Cardiac muscle cell (in vitro differentiated cells and primary cell): ENCODE results near the gene SAFB. TPM values are rescaled to one million over a fixed set of nuclear protein-coding genes. Genes with fewer than 3 reads are reported as not detected.

Source experiments
- DNase-seq, 2 donors: peaks; one replicate each; pipeline versions ENCODE4 v3.0.0 to v3.0.0-alpha.2; 2010 to 2017; ENCODE audit warnings: low read depth in 1 of 2, low spot score in 1 of 2
- H3K27ac ChIP-seq: fragments of 200-600 bp; sonication (generic); 2 replicates; pipeline ENCODE4 v1.5.1; 2016
- H3K27me3 ChIP-seq: fragments of 200-600 bp; sonication (generic); 2 replicates; pipeline ENCODE4 v1.6.0; 2016; ENCODE audit warnings: control low read depth
- H3K36me3 ChIP-seq: fragments of 200-600 bp; sonication (generic); 2 replicates; pipeline ENCODE4 v1.5.1; 2016; ENCODE audit warnings: control low read depth
- H3K4me1 ChIP-seq: fragments of 200-600 bp; sonication (generic); 2 replicates; pipeline ENCODE4 v1.8.1; 2017; ENCODE audit warnings: low read depth, mild to moderate bottlenecking, mixed run types
- H3K4me3 ChIP-seq: fragments of 200-600 bp; sonication (generic); 2 replicates; pipeline ENCODE4 v1.5.1; 2016; ENCODE audit warnings: mild to moderate bottlenecking
- H3K9me3 ChIP-seq: fragments of 200-600 bp; sonication (generic); 2 replicates; pipeline ENCODE4 v1.5.1; 2017; ENCODE audit warnings: low read depth, mild to moderate bottlenecking, control low read depth
- polyA plus RNA-seq: library from polyadenylated mRNA; unstranded; fragments of >200 nt; fragmentation: Nextera tagmentation; extraction: Ambion mirVana; gene quantifications from 2 replicates; pipeline ENCODE4 v1.2.1, GENCODE V29; 2016
- total RNA-seq: library from RNA; depleted of rRNA; stranded (reverse); fragments of >200 nt; gene quantifications from 2 replicates; pipeline ENCODE4 v1.2.3, GENCODE V29; 2016
- TF ChIP-seq, protein P1 (sequence below): IDR thresholded peaks from 2 replicates; pipeline ENCODE4 v1.5.1; 2012; ENCODE audit warnings: low read depth, mild to moderate bottlenecking, low read length

The SAFB gene
- total and polyA plus RNA-seq, 2 experiments from 2014 or later: 108 to 127 TPM

DNA sequence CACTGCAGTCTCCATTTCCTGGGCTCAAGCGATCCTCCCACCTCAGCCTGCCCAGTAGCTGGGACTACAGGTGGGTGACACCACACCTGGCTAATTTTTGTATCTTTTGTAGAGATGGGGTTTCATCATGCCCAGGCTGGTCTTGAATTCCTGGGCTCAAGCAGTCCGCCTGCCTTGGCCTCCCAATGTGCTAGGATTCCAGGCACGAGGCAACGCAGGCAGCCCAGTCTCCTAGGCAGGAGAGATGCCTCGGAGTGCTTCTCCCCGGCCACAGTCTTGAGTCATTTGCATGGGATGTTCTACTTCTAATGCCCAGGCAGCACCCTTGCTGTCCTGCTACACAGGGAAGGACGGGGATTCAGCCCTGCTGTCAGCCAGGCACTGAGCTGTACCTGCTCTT, 48.7 kb downstream of the SAFB start:
- peaks cover 19% of the 10 kb centered on the region for H3K4me1 ChIP-seq
- no peak overlapping the region for H3K27ac ChIP-seq
- no peaks in the 10 kb centered on the region for H3K27me3 ChIP-seq
- DNase-seq: no peak
- no peaks in the 10 kb centered on the region for H3K9me3 ChIP-seq
- TF ChIP-seq, protein P1, sequence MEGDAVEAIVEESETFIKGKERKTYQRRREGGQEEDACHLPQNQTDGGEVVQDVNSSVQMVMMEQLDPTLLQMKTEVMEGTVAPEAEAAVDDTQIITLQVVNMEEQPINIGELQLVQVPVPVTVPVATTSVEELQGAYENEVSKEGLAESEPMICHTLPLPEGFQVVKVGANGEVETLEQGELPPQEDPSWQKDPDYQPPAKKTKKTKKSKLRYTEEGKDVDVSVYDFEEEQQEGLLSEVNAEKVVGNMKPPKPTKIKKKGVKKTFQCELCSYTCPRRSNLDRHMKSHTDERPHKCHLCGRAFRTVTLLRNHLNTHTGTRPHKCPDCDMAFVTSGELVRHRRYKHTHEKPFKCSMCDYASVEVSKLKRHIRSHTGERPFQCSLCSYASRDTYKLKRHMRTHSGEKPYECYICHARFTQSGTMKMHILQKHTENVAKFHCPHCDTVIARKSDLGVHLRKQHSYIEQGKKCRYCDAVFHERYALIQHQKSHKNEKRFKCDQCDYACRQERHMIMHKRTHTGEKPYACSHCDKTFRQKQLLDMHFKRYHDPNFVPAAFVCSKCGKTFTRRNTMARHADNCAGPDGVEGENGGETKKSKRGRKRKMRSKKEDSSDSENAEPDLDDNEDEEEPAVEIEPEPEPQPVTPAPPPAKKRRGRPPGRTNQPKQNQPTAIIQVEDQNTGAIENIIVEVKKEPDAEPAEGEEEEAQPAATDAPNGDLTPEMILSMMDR: no peak
- H3K36me3 ChIP-seq: peaks cover 14% of the 10 kb centered on the region
- no peak overlapping the region for H3K4me3 ChIP-seq

DNA sequence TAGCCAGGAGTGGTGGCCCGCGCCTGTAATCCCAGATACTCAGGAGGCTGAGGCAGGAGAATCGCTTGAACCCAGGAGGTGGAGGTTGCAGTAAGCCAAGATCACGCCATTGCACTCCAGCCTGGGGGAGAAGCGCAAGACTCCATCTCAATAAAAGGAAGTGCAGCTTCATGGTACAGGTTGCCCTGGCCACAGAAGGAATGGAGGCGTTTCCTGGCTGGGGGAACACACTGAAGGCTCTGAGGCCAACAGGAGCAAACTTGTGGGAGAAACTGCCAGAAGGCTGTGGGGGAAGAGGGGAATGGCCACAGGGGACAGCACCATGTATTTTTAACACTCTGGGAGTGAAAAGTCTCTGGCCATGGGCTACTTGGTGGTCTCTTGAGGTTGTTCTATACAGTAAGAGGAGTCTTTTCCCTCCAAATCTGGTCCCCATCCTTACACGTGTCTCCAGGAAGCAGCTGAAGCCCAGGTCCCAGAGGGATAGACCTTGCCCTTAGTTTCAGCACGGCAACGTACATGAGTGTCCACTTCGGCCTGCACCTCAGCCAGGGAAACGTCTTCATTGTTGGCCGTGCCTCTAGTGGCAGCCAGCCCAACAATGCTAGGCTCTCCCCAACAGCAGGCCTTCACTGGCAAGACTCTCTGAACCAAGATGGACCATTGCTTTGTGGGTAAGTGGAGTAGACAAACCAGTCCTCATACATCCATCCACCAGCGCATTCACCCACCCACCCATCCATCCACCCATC, 50.0 kb downstream of the SAFB start:
- H3K9me3 ChIP-seq: no peaks in the 10 kb centered on the region
- peaks cover 5% of the 10 kb centered on the region for H3K36me3 ChIP-seq
- TF ChIP-seq, protein P1: no peak
- H3K27ac ChIP-seq: no peak overlapping the region
- no peak for DNase-seq
- H3K27me3 ChIP-seq: no peaks in the 10 kb centered on the region
- H3K4me1 ChIP-seq: peaks cover 19% of the 10 kb centered on the region
- no peak overlapping the region for H3K4me3 ChIP-seq

DNA sequence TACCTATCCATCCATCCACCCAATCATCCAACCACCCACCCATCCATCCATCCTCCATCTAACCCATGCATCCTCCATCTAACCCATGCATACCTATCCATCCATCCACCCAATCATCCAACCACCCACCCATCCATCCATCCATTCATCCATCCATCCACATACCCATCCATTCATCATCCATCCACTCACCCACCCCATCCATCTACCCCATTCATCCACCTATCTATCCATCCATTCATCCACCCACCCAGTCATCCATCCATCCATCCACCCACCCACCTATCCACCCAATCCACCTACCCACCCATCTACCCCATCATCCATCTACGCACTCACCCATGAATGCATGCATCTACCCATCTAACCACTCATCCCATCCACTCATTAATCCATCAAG, 50.9 kb downstream of the SAFB start:
- H3K27ac ChIP-seq: no peak overlapping the region
- TF ChIP-seq, protein P1: no peak
- no peak for DNase-seq
- no peaks in the 10 kb centered on the region for H3K9me3 ChIP-seq
- H3K36me3 ChIP-seq: peaks cover 5% of the 10 kb centered on the region
- no peaks in the 10 kb centered on the region for H3K27me3 ChIP-seq
- H3K4me1 ChIP-seq: peaks cover 19% of the 10 kb centered on the region
- no peak overlapping the region for H3K4me3 ChIP-seq

DNA sequence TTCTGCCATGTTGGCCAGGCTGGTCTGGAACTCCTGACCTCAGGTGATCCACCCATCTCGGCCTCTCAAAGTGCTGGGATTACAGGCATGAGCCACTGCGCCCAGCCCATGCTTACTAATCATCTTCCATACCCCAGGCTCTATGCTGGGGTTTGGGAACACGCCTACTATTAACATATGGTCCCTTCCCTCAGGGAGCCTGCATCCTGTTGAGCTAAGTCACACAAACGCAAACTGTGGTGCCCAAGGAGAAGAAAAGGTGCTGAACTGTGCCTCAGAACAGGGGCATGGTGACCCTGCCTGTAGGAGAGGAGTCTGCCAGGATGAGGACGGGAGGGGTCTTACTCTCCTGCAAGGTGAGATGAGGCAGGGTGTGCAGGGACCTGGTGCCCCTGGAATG, 51.8 kb downstream of the SAFB start:
- Histone ChIP-seq H3K27ac (peak overlapping the region; percentile 82), H3K4me3 (no peak overlapping the region), H3K27me3 (no peaks in the 10 kb centered on the region), H3K9me3 (no peaks in the 10 kb centered on the region), H3K4me1 (peaks cover 23% of the 10 kb centered on the region), H3K36me3 (no peaks in the 10 kb centered on the region)
- no peak for DNase-seq
- TF ChIP-seq, protein P1: no peak

DNA sequence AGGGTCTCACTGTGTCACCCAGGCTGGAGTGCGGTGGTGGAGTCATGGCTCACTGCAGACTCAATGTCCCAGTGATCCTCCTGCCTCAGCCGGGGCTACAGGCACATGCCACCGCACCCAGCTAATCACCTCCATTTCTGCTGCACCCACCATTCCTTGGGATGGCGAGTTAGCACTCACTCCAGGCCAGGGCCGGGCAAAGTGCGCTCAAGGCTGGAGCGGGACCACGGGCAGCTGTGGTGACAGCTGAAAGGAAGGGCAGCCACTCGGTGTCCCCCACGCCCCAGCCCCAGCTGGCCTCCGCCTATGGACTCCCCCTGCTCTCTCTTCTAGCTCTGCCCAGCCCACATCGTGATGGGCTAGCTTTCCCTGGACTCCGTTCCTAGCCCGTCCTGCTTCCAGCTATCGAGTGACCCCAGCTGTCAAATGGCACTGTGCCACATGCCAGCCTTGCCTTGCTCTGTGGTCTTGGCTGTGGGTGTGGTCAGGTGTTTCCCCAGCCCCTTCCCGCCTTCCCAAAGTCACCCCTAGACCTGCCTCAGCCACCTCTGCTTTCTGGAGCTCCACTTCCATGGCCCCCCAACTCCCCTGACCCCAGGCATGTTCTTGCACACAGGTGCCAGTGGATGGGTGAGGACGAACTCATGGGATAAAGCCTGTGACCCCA, 53.4 kb downstream of the SAFB start:
- H3K4me3 ChIP-seq: no peak overlapping the region
- peak overlapping the region; percentile 82 for H3K27ac ChIP-seq
- no peaks in the 10 kb centered on the region for H3K36me3 ChIP-seq
- H3K4me1 ChIP-seq: peaks cover 24% of the 10 kb centered on the region
- no peaks in the 10 kb centered on the region for H3K27me3 ChIP-seq
- TF ChIP-seq, protein P1: no peak
- no peaks in the 10 kb centered on the region for H3K9me3 ChIP-seq
- DNase-seq: no peak
